OCI-LY1 (cell line): ENCODE measurements around the gene WDFY2.

Experiments
- H2AFZ ChIP-seq: fragments of 200-600 bp; sonication (generic), shearing (Covaris generic); 2 replicates; pipeline ENCODE4 v1.6.0; 2014; ENCODE audit warnings: antibody characterized with exemption, mild to moderate bottlenecking, low read length
- H3F3A ChIP-seq: fragments of 200-600 bp; sonication (generic), shearing (Covaris generic); 2 replicates; pipeline ENCODE4 v1.6.0; 2014; ENCODE audit warnings: mild to moderate bottlenecking, antibody characterized with exemption, low read length, moderate library complexity; ENCODE audit not compliant: insufficient read depth
- H3K27ac ChIP-seq: fragments of 200-600 bp; sonication (generic); 2 replicates; pipeline ENCODE4 v1.5.1; 2014; ENCODE audit warnings: low read length, mixed run types, mild to moderate bottlenecking, low read depth; ENCODE audit not compliant: poor library complexity, severe bottlenecking
- H3K27me3 ChIP-seq: fragments of 200-600 bp; sonication (generic); 2 replicates; pipeline ENCODE4 v1.6.0; 2014; ENCODE audit warnings: antibody characterized with exemption, mild to moderate bottlenecking, low read length, moderate library complexity; ENCODE audit not compliant: insufficient read depth
- H3K36me3 ChIP-seq: fragments of 200-600 bp; sonication (generic); 2 replicates; pipeline ENCODE4 v1.6.1; 2014; ENCODE audit warnings: mild to moderate bottlenecking, antibody characterized with exemption, low read length, moderate library complexity, mixed read lengths; ENCODE audit not compliant: insufficient read depth
- H3K4me1 ChIP-seq: fragments of 200-600 bp; sonication (generic); 2 replicates; pipeline ENCODE4 v1.5.1; 2014; ENCODE audit warnings: mild to moderate bottlenecking, low read length, moderate library complexity; ENCODE audit not compliant: insufficient read depth, severe bottlenecking
- H3K4me2 ChIP-seq: fragments of 200-600 bp; sonication (generic), shearing (Covaris generic); 2 replicates; pipeline ENCODE4 v1.6.1; 2014; ENCODE audit warnings: low read length
- H3K4me3 ChIP-seq: fragments of 200-600 bp; sonication (generic); 2 replicates; pipeline ENCODE4 v1.5.1; 2014; ENCODE audit warnings: low read length, low read depth, mild to moderate bottlenecking, mixed read lengths; ENCODE audit not compliant: poor library complexity, severe bottlenecking
- H3K79me2 ChIP-seq: fragments of 200-600 bp; shearing (Covaris generic); 2 replicates; pipeline ENCODE4 v1.6.1; 2016; ENCODE audit warnings: mixed run types, low read length, mixed read lengths; ENCODE audit not compliant: insufficient read depth
- H3K9ac ChIP-seq: fragments of 200-600 bp; sonication (generic), shearing (Covaris generic); 2 replicates; pipeline ENCODE4 v1.6.1; 2014; ENCODE audit warnings: mild to moderate bottlenecking, low read length, mixed read lengths
- H3K9me2 ChIP-seq: fragments of 200-600 bp; sonication (generic), shearing (Covaris generic); 2 replicates; pipeline ENCODE4 v1.6.1; 2014; ENCODE audit warnings: low read depth, mild to moderate bottlenecking, low read length, mixed read lengths
- H3K9me3 ChIP-seq: fragments of 200-600 bp; shearing (Covaris generic); 2 replicates; pipeline ENCODE4 v1.6.1; 2014; ENCODE audit warnings: low read length, mixed read lengths
- H4K20me1 ChIP-seq: fragments of 200-600 bp; sonication (generic), shearing (Covaris generic); 2 replicates; pipeline ENCODE4 v1.6.0; 2016; ENCODE audit warnings: mild to moderate bottlenecking, low read length; ENCODE audit not compliant: insufficient read depth
- EZH2 ChIP-seq: fragments of 200-600 bp; sonication (generic), shearing (Covaris generic); IDR thresholded peaks from 2 replicates; pipeline ENCODE4 v1.8.0; 2017; ENCODE audit warnings: borderline replicate concordance, mixed run types, mild to moderate bottlenecking, antibody characterized with exemption, low read length, moderate library complexity, mixed read lengths
- TF ChIP-seq, protein P1 (sequence below): fragments of 200-600 bp; sonication (generic), shearing (Covaris generic); IDR thresholded peaks from 2 replicates; pipeline ENCODE4 v1.5.1; 2017; ENCODE audit warnings: mild to moderate bottlenecking, antibody characterized with exemption, low read length, moderate library complexity, mixed read lengths

Gene WDFY2

GRCh38 chr13:51583469-51583874 is 790 bp upstream of the WDFY2 start:
- Histone ChIP-seq H4K20me1 (no peaks in the 10 kb centered on the region), H3F3A (no peaks in the 10 kb centered on the region), H3K9me2 (no peaks in the 10 kb centered on the region), H3K9me3 (no peaks in the 10 kb centered on the region), H3K27ac (peak overlapping the region; percentile 54), H3K79me2 (no peaks in the 10 kb centered on the region), H3K4me3 (peak overlapping the region; percentile 82), H3K36me3 (no peaks in the 10 kb centered on the region; the same call in 1 of the 2 replicates), H3K4me2 (peak overlapping the region; percentile 68), H3K9ac (peak overlapping the region; percentile 69; the same call in 1 of the 2 replicates), H2AFZ (0 out of 2 replicates have a peak overlapping the region, but pooled peaks have one; percentile 66), H3K4me1 (peaks cover 17% of the 10 kb centered on the region), H3K27me3 (no peaks in the 10 kb centered on the region; the same call in 1 of the 2 replicates)
- TF ChIP-seq, protein P1, sequence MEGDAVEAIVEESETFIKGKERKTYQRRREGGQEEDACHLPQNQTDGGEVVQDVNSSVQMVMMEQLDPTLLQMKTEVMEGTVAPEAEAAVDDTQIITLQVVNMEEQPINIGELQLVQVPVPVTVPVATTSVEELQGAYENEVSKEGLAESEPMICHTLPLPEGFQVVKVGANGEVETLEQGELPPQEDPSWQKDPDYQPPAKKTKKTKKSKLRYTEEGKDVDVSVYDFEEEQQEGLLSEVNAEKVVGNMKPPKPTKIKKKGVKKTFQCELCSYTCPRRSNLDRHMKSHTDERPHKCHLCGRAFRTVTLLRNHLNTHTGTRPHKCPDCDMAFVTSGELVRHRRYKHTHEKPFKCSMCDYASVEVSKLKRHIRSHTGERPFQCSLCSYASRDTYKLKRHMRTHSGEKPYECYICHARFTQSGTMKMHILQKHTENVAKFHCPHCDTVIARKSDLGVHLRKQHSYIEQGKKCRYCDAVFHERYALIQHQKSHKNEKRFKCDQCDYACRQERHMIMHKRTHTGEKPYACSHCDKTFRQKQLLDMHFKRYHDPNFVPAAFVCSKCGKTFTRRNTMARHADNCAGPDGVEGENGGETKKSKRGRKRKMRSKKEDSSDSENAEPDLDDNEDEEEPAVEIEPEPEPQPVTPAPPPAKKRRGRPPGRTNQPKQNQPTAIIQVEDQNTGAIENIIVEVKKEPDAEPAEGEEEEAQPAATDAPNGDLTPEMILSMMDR = no peak
- no peak for TF ChIP-seq EZH2

DNA sequence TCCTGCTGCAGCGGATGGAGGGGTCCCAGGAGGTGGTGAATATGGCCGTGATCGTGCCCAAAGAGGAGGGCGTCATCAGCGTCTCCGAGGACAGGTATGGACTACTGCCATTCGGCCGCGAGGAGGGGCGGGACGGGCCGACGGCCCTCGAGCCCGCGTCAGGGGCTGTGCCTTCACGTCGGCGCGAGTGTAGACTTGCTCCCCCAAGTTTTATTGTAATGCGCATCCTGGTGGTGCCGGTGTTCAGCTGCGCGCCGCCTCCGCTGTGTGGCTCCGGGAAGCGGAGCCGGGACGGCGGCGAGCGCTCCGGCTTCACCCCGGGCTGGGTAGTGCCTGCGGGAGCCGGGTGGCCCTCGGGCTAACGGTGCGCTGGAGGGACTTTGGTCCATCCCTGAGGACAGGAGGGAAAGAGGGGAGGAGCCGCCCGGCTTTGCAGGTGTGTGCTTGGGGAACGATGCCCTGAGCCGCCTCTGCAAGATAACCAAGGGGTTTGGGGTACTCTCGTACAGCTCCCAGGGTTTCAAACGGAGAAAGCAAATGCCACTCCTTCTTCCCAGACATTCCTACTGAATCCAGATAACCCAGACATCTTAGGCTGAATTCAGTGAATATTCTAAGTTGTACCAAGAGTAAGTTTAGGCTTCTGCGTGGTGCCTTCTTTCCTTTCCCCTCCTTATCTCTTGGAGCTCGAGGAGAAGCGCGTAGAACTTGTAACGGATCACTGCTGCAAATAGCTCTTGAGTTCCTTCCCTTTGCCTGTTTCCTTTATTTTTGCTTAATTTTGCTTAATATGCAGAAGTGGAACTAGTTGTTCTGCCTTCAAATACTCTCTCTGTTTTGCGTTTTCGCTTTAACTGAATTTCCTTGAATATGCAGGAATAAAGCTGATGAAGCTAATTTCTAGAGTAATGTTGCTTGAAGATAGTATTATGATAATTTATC is 740 bp downstream of the WDFY2 start:
- Histone ChIP-seq H3K9ac (peak overlapping the region; percentile 71), H3K36me3 (no peaks in the 10 kb centered on the region; the same call in 1 of the 2 replicates), H3K4me3 (peak overlapping the region; percentile 82), H3K4me1 (peaks cover 17% of the 10 kb centered on the region), H3K27me3 (no peaks in the 10 kb centered on the region; the same call in 1 of the 2 replicates), H2AFZ (0 out of 2 replicates have a peak overlapping the region, but pooled peaks have one; percentile 36), H3K4me2 (peak overlapping the region; percentile 74), H3K9me3 (no peaks in the 10 kb centered on the region), H3F3A (no peaks in the 10 kb centered on the region), H4K20me1 (no peaks in the 10 kb centered on the region), H3K9me2 (no peaks in the 10 kb centered on the region), H3K27ac (no peak overlapping the region), H3K79me2 (no peaks in the 10 kb centered on the region)
- TF ChIP-seq, protein P1 = no peak
- TF ChIP-seq EZH2 = no peak

GRCh38 chr13:51585696-51586095 is 1.4 kb downstream of the WDFY2 start:
- Histone ChIP-seq H3K4me3 (peak overlapping the region; percentile 82), H3K4me1 (peaks cover 17% of the 10 kb centered on the region), H3F3A (no peaks in the 10 kb centered on the region), H3K4me2 (peak overlapping the region; percentile 74), H2AFZ (no peak overlapping the region), H3K27ac (no peak overlapping the region), H3K27me3 (no peaks in the 10 kb centered on the region; the same call in 1 of the 2 replicates), H3K9me3 (no peaks in the 10 kb centered on the region), H3K9ac (peak overlapping the region; percentile 71; the same call in 1 of the 2 replicates), H3K9me2 (no peaks in the 10 kb centered on the region), H3K36me3 (no peaks in the 10 kb centered on the region; the same call in 1 of the 2 replicates), H3K79me2 (no peaks in the 10 kb centered on the region), H4K20me1 (0 out of 2 replicates have a peak, but pooled peaks cover 1% of the 10 kb centered on the region)
- TF ChIP-seq, protein P1 = no peak
- TF ChIP-seq EZH2 = no peak
